Mammary epithelial cell (primary cell): ENCODE data around the gene MBD6.

Source experiments
- CTCF ChIP-seq, 2 donors: IDR thresholded peaks in 1 of 2; conservative IDR thresholded peaks in 1 of 2; 2 replicates each; pipeline ENCODE4 v1.5.1; 2011 to 2012; ENCODE audit warnings: inconsistent platforms in 2 of 2, low read length in 2 of 2, mild to moderate bottlenecking in 2 of 2, control low read depth in 1 of 2, low read depth in 1 of 2; ENCODE audit not compliant: insufficient read depth in 1 of 2; ENCODE audit errors: extremely low read depth in 1 of 2
- EZH2 ChIP-seq: IDR thresholded peaks from 2 replicates; pipeline ENCODE4 v1.6.1; 2012; ENCODE audit warnings: low read length, inconsistent platforms, borderline replicate concordance

GRCh38 chr12:57543581-57543980, 21.0 kb downstream of the MBD6 start:
- TF ChIP-seq CTCF (conservative IDR thresholded peaks at IDR 0.05 in 1 of 2, IDR thresholded peaks at IDR 0.05 in 1 of 2; ENCODE audit: extremely low read depth in 1 of 2, insufficient read depth in 1 of 2, low read depth in 1 of 2, low read length in 2 of 2) = no peak
- TF ChIP-seq EZH2 = no peak
